Endometrium (tissue), 2 donors: ENCODE measurements around the gene UBE2I.

Source experiments
- FAIRE-seq: peaks from 2 replicates; lab custom pipeline; 2012; peaks lifted over from hg19 to GRCh38; lab: Jason Lieb, UNC
- donor health status: control.
- donor health status: control.

UBE2I gene

GRCh38 chr16:1362807-1363206, 53.4 kb downstream of the UBE2I start:
- FAIRE-seq, result no peak

- no peak for FAIRE-seq
These were observed 54.1 kb downstream of the UBE2I start for GRCh38 chr16:1363501-1364041.

- FAIRE-seq, result no peak
These were observed 55.1 kb downstream of the UBE2I start for GRCh38 chr16:1364510-1364909.

- no peak for FAIRE-seq
These were observed 56.8 kb downstream of the UBE2I start for GRCh38 chr16:1366060-1366711.

- no peak for FAIRE-seq
These were observed 57.4 kb downstream of the UBE2I start for GRCh38 chr16:1366712-1367299.

- no peak for FAIRE-seq
These were observed 58.2 kb downstream of the UBE2I start for GRCh38 chr16:1367486-1368174.

- no peak for FAIRE-seq
These were observed 61.9 kb downstream of the UBE2I start for GRCh38 chr16:1371054-1371978.

GRCh38 chr16:1372292-1372950, 63.0 kb downstream of the UBE2I start:
- FAIRE-seq, result no peak

- no peak for FAIRE-seq
These were observed 65.2 kb downstream of the UBE2I start for GRCh38 chr16:1374418-1375297.

- no peak for FAIRE-seq
These were observed 65.8 kb downstream of the UBE2I start for GRCh38 chr16:1375298-1375640.

GRCh38 chr16:1375741-1376410, 66.4 kb downstream of the UBE2I start:
- FAIRE-seq, result no peak
